CD4-positive, alpha-beta T cell treated with Interleukin-17A for 4 hours (primary cell): ENCODE results near the gene ADAM12.
"Not testable (repeated sequence)": the region's sequence is repeated elsewhere in the genome, so short reads cannot be mapped to it uniquely, and the experiment has no call there.

Source experiments
- DNase-seq: peaks from one replicate; pipeline ENCODE4 v3.0.0-alpha.2; 2020; ENCODE audit warnings: mixed read lengths

Gene ADAM12

GRCh38 chr10:126373147-126373546 is 15.1 kb downstream of the ADAM12 start:
- no peak for DNase-seq

GRCh38 chr10:126372396-126372795 is 15.9 kb downstream of the ADAM12 start:
- DNase-seq: no peak

- DNase-seq: no peak
These were observed 19.1 kb downstream of the ADAM12 start for GRCh38 chr10:126369125-126369710.

- DNase-seq: no peak
These were observed 31.1 kb downstream of the ADAM12 start for GRCh38 chr10:126357169-126357568.

GRCh38 chr10:126353666-126354065 is 34.6 kb downstream of the ADAM12 start:
- no peak for DNase-seq

- no peak for DNase-seq
These were observed 35.8 kb downstream of the ADAM12 start for GRCh38 chr10:126352453-126352852.

- no peak for DNase-seq
These were observed 37.3 kb downstream of the ADAM12 start for GRCh38 chr10:126351021-126351420.

GRCh38 chr10:126350216-126350992 is 37.9 kb downstream of the ADAM12 start:
- no peak for DNase-seq

GRCh38 chr10:126349676-126350075 is 38.6 kb downstream of the ADAM12 start:
- DNase-seq: no peak

GRCh38 chr10:126349101-126349500 is 39.2 kb downstream of the ADAM12 start:
- no peak for DNase-seq

- not testable (repeated sequence) for DNase-seq
These were observed 44.8 kb downstream of the ADAM12 start for GRCh38 chr10:126343496-126343895.

- DNase-seq: no peak
These were observed 45.6 kb downstream of the ADAM12 start for GRCh38 chr10:126342680-126343079.

- DNase-seq: no peak
These were observed 46.8 kb downstream of the ADAM12 start for GRCh38 chr10:126341491-126341890.

- no peak for DNase-seq
These were observed 50.9 kb downstream of the ADAM12 start for GRCh38 chr10:126337251-126337810.

- DNase-seq: no peak
These were observed 51.5 kb downstream of the ADAM12 start for GRCh38 chr10:126336801-126337200.

- DNase-seq: no peak
These were observed 54.0 kb downstream of the ADAM12 start for GRCh38 chr10:126334272-126334671.

GRCh38 chr10:126332576-126332975 is 55.7 kb downstream of the ADAM12 start:
- DNase-seq: no peak

- DNase-seq: no peak
These were observed 57.2 kb downstream of the ADAM12 start for GRCh38 chr10:126331101-126331500.

GRCh38 chr10:126324826-126325225 is 63.5 kb downstream of the ADAM12 start:
- no peak for DNase-seq

- no peak for DNase-seq
These were observed 66.8 kb downstream of the ADAM12 start for GRCh38 chr10:126321440-126321839.

GRCh38 chr10:126317751-126318150 is 70.5 kb downstream of the ADAM12 start:
- no peak for DNase-seq

- DNase-seq: no peak
These were observed 72.6 kb downstream of the ADAM12 start for GRCh38 chr10:126315494-126316177.

- DNase-seq: no peak
These were observed 73.3 kb downstream of the ADAM12 start for GRCh38 chr10:126314863-126315493.
